Iris pigment epithelial cell (primary cell): ENCODE measurements around the gene ANO10.
"Not testable (repeated sequence)": the region's sequence is repeated elsewhere in the genome, so short reads cannot be mapped to it uniquely, and the experiment has no call there.

Source experiments
- DNase-seq: peaks from one replicate; pipeline ENCODE4 v3.0.0-alpha.2; 2011; ENCODE audit warnings: low read depth

The ANO10 gene

DNA sequence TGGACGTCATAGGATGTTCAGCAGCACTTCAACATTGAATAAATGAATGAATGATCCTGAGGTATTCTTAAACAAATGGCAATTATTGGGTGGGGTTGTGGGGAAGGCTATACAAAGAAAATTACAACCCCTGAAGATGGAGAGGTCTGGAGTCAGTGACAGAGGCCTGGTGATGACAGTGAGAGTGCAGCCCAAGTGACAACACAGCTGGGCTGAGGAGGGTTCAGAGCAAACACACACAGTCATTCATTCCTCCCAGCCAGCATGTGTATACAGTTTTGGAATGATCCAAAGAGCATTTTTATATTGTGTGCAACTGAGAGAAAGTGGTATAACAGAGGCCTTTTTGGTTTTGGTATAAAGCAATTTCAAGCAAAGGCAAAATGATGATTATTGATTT, 148.1 kb downstream of the ANO10 start:
- no peak for DNase-seq

DNA sequence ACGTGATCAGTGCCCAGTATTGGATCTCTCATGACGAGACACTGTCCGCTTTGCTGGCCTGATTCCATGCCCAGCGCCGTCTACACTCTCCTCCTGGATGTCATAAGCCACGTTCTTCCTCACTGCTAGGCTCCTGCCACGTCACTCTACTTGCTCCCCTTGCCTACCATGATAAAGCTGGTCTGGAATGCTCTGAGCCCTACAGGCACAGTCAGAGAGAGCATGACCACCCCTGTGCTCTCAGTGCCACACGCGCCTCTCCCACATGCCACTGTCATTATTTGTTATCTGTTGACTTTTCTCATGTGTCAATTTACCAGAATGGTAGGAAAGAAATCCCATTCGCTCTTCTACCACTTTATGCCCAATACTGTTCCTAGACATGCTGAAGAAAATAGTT, 148.6 kb downstream of the ANO10 start:
- DNase-seq = no peak

DNA sequence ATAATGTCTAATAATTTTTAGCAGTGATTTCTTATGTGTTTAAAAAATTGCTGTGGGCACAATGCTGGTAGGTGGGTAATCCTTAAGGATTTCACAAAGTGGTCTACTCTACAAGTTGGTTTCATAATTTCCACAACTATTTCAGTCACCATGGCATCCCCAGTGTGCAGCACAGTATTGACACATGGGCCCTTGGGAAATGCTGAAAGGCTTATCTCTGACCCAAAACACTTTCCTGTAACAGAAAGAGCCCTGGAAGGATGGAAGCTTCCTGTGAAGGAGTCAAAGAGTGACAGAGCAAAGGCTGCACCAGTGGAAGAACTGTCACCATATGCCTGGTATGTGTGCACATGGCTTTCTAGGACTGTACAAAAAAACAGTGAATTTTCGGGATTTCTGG, 153.7 kb downstream of the ANO10 start:
- DNase-seq = peak; percentile 22

DNA sequence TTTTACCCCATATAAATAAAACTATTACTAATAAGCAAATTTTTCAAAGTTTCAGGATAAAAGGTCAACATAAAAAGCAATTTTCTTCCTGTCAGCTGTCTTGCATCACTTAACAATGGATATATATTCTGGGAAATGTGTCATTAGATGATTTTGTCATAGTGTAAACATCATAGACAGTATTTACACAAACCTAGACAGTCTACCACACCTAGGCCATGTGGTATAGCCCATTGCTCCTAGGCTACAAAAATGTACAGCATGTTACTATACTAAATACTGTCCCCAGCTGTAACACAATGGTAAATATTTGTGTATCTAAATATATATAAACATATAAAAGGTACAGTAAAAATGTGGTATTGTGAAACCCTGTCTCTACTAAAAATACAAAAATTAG, 156.7 kb downstream of the ANO10 start:
- no peak for DNase-seq

DNA sequence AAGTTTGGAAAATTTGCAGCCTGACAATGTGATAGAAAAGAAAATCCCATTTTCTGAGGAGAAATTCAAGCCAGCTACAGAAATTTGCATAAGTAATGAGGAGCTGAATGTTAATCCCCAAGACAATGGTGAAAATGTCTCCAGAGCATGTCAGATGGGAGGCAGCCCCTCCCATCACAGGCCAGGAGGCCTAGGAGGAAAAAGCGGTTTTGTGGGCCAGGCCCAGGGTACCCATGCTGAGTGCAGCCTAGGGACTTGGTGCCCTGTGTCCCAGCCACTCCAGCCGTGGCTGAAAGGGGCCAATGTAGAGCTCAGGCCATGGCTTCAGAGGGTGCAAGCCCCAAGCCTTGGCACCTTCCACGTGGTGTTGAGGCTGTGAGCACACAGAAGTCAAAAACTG, 159.2 kb downstream of the ANO10 start:
- not testable (repeated sequence) for DNase-seq

DNA sequence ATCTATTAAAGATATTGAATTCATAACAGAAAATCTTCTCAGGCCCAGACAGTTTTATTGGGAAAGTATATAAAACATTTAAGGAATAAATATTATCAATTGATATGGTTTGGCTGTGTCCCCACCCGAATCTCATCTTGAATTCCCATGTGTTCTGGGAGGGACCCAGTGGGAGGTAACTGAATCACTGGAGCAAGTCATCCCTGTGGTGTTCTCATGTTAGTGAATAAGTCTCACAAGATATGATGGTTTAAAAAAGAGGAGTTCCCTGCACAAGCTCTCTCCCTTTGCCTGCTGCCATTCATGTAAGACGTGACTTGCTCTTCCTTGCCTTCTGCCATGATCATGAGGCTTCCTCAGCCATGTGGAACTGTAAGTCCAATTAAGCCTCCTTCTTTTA, 160.5 kb downstream of the ANO10 start:
- DNase-seq = peak; percentile 28

DNA sequence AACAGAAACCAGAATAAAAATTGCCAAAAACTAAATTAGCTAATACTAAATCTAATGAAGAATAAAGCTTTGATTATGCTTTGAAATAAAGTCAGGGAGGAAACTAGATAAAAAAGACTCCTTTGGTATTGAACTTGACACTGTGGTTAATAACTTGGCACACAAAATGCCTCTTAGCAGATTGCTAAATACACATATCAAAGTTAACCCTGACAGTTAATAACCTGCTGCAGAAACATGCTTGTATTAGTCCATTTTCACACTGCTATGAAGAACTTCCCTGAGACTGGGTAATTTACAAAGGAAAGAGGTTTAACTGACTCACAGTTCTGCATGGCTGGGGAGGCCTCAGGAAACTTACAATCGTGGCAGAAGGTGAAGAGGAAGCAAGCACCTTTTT, 164.8 kb downstream of the ANO10 start:
- DNase-seq = peak; percentile 4

DNA sequence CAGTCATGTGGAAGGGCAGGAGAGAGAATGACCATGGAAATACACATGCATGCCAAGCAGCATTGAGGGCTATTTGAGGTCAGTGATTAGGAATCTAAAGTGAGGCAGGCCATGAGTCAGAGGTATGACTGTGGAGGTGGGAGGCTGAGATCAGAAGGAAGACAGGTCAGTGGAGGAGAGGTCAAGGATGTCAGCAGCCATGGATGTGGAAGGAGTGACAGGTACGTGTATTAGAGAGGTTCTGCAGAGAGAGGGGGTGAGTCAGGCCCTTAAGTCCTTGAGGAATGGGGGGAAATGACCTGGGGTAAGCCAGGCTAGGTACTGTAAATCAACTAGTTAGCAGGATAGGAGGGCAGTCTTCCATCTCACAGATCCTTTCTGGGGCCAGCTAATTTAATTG, 166.6 kb downstream of the ANO10 start:
- peak; percentile 67 for DNase-seq

DNA sequence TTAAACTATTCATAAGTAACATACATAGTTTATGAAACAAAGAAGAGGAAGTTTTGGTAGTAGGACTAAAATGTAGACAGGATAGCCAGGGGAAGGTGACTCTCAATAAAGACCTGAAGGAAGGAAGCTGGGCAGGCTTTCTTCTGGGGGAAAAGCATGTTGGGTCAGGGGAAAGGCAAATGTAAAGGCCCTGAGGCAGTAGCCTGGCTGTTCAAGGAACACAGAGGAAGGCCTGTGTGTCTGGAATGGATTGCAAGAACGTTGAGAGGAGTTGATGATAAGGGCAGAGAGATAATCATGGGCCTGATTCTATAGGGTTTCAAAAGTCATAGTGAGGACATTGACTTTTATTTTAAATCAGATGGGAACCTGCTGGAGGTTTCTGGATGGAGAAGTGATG, 167.8 kb downstream of the ANO10 start:
- DNase-seq = no peak

DNA sequence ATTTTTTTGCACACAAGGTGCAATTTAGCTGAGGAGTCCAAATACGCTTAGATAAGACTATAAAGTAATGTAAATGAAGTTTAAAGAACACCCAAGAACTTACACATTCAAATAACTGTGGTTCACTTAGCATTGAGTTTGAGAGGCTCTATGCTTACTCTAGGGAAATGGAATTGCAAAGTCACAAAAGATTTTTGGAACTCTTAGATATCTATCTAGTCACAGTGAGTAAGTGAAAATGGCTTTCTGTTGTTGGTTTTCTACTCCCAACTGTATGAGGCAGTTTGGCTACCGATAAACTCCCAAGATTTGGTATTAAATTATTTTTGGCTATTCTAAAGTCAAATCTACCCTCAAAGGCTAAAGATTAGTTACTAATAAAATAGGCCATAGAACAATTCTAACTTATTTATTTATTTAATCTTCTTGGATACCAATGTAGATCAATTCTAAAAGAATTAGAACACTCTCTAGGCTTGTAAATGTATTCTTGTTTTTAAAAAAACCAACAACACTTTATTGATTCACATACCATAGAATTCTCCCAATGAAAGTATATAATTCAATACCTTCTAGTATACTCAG, 170.0 kb downstream of the ANO10 start:
- no peak for DNase-seq

DNA sequence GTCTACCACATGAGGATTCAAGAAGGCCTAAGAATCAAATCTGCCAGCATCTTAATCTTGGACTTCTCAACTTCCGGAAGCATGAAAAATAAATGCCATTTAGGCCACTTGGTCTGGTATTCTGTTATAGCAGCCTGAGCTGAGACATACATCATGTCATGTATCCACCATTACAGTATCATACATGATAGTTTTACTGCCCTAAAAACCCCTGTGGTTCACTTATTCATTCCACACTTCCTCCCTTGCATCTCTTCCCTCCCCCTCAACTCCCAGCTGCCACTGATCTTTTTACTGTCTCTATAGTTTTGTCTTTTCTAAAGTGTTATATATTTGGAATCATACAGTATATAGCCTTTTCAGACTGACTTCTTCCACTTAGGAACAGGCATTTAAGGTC, 173.7 kb downstream of the ANO10 start:
- DNase-seq = no peak

DNA sequence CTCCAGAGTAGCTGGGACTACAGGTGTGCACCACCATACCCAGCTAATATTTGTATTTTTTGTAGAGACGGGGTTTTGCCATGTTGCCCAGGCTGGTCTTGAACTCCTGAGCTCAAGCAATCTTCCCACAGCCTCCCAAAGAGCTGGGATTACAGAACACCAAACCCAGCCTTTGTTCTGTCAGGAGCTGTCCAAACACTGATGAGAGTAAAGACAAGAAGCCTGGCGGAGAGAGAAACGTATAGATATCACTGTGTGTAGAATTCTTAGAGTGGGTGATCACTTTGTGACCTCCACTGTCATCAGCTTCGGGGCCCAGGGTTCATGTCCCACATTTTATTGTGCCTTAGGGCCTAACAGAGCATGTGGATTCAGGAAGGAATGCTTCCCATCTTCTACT, 176.0 kb downstream of the ANO10 start:
- no peak for DNase-seq

DNA sequence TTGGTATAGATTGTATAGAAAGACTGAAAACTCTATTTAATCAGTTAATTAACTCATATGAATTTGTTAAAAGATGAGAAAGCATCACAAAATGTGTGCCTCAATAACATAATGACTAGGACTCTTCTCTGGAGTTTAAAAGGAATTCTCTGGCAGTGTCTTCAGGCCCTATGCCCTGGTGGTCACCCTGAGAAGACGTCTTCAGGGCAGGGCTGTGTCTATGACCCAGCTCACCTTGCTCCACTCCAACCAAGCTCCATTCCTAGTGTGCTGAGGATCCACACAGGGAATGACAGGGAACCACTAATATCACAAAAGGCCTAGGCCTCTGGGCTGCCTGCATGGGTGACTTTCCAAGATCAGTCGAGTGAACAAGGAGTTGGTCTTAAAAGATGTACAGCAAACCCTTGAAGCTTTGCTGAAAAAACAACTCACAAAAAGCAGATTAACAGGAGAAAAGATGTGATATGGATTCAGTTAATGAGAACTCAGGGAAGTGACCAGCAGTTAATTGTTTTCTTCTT, 178.9 kb downstream of the ANO10 start:
- no peak for DNase-seq

DNA sequence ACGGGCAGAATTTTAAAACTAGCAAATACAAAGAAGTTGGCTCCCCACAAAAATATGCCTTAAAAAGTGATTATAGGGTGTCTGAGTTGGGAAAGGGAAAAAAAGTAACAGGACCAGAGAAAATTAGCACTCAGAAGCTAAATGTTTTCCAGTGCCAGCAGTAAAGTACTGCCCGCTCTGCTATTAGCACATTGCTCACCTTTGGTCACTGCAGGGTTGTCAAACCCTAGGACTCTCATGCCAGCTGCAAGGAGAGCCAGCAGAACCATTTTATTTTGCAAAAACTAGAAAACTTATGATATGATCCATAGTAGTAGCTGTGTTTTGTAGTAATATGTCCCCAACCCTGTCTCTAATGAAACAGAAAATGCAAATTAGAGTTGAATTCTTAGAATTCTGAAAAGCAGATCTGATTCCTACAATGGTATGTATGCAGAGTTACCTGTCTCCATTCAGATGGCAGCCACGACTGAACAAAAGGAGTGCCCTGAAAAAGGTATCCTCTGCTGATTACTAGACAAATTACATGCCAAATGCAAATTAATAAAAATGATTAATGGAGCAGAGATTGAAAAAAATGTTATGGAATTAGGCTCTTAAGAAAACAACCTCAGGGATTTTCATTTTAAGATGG, 185.2 kb downstream of the ANO10 start:
- DNase-seq = no peak

DNA sequence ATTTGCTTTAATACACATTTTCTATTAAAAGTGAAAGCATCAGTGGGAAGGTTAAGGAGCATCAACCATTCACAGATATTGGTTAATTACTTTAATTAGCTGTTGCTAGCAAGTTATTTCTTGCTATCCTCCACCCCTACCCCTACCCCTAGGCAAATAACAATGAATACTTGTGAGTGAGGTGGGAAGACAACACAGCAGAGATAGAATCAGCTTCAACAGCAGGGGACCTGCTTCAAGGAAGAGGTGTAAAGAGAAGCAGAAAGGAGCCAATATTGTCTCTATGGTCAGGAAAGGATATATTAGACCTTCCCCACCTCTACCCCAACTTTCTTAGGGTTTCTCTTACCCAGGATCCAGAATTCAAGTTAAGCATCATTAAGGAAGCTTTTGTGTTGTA, 186.1 kb downstream of the ANO10 start:
- DNase-seq = no peak

DNA sequence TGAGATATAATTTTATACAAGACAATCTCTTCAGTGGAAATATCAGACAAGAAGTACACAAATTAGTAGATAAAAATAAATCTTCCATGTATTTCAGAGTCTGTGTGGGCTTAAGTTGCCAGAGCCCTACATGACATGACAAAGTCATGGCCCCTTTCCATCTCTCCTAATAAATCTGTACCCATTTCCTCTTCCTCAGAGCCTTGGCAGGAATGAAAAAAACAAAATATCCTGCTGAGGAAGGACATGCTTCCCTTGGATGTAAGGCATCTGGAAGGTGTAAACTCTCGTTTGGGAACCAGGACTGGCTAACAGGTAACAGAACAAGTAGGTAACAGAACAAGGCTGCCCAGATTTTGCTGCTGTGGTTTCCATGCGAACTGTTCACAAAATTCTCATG, 187.4 kb downstream of the ANO10 start:
- no peak for DNase-seq

DNA sequence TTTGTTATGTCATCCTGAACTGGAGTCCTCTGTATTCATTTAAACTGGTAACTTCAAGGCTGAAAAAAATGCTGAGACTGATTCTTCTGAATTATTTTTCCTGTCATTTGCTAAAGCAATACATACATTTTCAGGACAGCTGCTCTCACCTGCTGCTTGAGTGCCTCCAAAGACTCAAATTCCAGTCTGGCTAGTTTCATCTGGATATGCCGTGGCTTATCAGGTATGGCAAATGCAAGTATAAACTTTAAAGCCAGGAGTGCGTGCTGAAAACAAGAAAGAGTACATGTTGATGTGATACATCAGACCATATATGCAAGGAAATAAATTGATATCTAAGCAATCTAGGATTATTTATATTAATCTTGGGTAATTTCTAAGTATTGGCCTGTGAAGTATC, 189.3 kb downstream of the ANO10 start:
- DNase-seq = no peak

DNA sequence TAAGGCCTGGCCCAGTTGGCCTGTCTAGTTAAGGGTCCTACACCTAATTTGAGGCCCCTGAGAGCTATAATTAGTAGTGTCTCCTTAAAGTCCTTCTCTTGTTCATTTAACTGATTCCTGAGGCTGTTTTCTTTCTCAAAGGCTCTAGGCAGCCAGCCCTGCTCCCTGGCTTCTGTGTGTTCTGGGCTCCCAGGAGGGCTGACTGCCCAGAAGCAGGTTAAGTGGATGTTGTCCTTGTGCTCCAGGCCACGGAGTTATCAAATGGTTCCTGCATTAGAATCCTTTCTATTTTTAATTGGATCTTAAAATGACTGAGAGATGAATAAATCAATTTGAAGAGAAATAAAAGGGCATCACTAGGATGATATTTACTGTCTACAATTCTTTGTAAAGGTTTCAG, 195.4 kb downstream of the ANO10 start:
- no peak for DNase-seq

DNA sequence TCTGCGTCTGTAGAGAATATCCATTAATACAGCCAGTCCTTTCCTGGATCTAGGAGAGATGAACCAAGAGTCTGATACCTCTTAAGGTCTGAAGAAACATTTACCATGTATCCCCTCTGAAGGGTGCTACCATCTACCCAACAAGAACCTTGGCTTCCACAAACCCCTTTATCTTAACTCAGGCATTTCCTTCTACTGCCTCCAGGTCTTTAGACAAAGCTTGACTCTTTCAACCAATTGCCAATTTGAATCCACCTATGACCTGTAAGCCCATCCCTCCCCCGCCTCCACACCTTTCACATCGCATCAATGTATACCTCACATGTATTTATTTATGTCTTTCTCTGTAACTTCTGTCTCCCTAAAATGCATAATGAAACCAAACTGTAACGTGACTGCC, 196.0 kb downstream of the ANO10 start:
- DNase-seq = no peak

DNA sequence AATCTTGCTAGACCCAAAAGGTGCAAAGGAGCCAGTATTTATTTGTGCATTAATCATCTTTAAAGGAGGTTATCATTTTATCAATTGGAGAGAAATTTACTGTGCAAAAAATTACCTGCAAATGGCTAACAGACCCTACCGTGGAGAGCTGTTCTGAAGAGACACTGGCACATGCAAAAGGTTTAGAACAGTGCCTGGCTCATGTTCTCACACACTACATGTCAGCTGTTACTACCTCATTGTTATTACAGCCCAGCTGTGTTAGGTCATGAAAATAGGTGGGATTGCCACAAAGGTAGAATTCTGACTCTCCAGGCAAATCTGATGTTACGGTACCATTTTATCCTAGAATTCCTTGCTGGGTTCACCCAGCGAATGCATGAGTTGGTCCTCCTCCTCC, 198.2 kb downstream of the ANO10 start:
- no peak for DNase-seq

DNA sequence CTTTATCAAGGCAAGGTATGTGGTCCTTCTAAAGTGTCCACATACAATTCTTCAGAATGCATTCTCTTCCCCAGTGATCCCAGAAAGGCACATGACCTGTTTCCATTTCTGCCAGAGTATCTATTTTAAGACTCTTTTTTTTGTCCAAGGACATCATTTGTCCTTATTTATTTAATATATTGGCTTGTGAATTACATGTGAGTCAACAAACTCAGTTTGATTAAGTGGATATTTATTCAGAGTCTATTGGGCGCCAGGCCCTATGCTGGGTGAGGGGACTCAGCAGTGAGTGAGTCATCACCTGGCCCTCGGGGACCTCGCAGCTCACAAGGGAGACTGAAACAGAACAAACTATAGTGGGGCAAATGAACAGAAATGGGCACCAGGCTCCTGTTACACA, 198.7 kb downstream of the ANO10 start:
- DNase-seq = peak; percentile 8

DNA sequence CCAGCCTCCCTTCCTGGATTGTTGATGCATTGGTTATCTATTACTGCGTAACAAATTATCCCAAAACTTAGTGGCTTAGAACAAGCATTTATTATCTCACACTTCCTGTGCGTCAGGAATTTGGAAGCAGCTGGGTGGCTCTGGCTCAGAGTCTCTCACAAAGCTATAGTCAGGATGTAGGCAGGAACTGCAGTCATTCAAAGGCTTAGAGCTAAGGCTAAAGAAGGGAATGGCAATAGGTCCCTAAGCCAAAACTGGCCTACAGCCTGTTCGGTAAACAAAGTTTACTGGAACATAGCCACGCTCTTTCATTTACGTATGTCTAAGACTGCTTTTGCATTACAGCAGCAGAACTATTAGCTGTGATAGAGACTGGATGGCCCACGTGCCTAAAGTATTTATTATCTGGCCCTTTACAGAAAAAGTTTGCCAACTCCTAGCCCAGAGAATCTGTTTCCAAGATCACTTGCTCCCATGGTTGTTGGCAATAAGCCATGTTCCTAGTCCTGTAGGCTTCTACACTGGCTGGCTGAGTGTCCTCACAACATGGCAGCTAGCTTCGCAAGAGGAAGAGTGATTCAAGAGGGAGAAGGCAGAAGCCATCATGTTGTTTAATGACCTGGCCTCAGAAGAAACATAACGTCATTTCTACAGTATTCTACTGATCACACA, 203.1 kb downstream of the ANO10 start:
- DNase-seq = peak; percentile 57

DNA sequence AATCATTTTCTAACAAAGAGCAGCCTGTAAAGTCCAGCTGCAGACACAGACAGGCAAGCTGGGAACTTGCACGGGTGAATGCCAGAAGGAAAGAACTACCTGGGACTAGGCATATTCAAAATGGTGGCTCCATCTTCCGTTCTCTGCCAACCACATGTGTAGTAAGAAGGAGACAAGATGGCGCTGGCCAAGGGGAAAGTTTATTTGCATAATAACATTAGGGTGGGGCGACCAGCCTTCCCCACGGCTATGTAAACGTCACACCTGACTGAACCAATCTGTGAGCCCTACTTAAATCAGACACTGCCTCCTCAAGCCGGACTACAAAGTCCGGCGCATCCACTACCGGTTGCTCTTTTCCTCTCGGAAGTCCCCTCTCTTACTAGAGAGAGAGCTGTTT, 204.7 kb downstream of the ANO10 start:
- no peak for DNase-seq

DNA sequence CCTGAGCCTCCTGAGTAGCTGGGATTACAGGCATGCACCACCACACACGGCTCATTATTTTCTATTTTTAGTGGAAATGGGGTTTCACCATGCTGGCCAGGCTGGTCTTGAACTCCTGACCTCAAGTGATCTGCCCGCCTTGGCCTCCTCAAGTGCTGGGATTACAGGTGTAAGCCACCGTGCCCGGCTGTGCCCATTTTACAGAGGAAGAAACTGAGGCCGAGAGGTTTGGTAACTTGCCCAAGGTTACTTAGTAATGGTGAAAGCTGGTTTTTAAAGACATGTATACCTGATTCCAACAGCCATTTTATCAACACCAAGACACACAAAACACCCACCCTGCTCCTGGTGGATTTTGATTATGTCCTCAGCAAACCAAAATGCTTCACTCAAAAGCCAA, 206.7 kb downstream of the ANO10 start:
- no peak for DNase-seq
